C1 segment of cervical spinal cord (tissue), 14 donors: ENCODE measurements around the gene NME4.
A peak's percentile ranks its signal among the peaks of the same experiment; 100 is the strongest.

Experiments used
- DNase-seq, 14 donors: peaks; one replicate each; lab custom pipeline; 2025; lab: John Stamatoyannopoulos, UW

NME4 gene

DNA sequence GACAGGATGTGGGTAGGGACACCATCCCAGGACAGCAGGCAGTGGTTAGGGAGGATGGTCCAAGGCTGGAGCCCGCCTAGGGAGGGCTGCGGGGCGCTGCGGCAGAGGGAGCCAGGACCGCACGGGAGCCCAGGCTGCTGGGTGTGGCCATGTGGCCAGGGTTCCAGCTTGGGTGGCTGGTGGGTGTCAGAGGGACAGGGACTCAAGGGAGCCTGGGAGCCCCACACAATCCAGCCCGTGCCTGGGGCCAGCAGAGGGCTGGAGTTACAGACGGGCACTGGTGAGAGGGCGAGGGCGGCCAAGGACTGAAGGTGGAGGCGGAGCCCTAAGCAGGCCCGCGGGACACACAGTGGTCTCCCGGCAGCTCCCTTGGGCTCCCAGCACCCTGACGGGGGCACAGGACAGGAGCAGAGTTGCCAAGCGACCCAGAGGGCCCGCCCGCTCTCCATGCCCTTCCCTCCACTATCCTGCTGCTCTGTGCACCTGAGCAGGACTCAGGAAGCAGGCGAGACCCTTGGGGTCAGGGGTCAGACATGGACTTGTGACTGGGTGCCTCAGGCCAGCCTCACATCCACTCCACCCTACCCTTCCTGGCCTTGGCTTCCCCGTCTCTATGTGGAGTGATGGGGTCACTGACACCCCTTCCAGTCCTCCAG lies 33.8 kb upstream of the NME4 start:
- DNase-seq = no peak

DNA sequence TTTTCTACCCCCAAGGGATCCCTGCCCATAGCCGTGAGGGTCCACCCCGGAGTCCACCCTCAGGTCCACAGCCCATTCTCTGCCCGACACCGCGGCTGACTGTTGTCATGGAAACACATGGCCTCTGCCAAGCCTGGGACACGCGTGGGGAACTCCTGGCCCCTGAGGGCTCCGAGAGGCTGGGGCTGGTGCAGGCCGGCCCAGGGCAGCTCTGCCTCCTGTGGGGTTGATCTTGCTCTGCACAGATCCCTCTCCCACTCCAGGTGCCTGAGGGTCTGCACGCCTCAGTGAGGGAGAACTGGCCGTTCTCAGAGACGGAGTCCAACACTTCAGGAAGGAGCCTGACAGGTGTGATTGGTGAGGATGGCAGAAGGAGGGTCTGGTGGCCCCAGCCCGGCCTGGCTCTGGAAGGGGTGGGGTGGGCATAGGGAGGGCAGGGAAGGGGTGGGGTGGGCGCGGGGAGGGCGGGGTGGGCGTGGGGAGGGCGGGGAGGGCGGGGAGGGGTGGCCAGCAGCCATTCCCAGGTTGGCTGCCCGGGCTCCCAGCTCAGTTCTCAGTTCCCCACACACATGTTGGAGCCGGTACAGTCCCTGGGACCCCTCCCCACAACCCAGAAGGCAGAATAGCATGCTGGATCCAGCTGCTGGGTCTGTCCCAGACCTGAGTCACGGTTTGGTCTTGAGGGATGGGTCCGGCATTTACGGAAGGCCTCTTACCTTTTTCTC lies 33.1 kb upstream of the NME4 start:
- no peak for DNase-seq

DNA sequence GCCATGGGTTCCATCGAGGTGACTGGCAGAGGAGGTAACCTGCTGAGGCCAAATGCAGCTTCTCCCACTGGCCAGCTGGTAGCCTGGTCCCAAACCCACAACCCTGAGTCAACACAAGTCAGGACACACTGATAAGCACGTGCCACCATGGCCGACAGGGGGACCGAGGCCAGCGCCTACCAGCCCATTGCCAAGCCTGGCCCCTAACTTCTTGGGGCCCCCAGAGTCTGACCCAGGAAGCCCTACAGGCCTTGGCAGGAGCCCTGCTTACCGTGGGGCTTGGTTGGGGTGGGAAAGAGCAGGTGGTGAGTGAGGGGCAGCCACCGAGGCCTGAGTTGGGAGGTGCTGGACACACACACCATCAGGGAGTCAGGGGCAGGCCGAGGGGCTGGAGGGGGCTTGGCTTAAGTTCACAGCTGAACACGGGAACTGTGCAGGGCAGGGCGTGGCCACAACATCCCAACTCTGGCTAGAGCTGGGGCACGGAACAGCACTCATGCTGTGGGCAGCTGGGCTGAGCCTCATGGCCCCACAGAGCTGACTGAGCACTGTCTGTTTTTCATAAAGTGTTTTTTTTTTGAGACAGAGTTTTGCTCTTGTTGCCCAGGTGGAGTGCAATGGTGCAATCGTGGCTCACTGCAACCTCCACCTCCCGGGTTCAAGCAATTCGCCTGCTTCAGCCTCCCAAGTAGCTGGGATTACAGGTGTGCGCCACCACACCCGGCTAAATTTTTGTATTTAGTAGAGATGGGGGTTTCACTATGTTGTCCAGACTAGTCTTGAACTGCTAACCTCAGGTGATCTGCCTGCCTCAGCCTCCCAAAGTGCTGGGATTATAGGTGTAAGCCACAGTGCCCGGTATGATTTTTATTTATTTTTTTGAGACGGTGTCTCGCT lies 32.2 kb upstream of the NME4 start:
- no peak for DNase-seq

- no peak for DNase-seq
Observed at GRCh38 chr16:366476-366875, 30.5 kb upstream of the NME4 start.

GRCh38 chr16:367333-367903 lies 29.6 kb upstream of the NME4 start:
- DNase-seq = no peak

GRCh38 chr16:368388-369158 lies 28.4 kb upstream of the NME4 start:
- no peak for DNase-seq

- DNase-seq = no peak
Observed at GRCh38 chr16:369275-369865, 27.6 kb upstream of the NME4 start.

DNA sequence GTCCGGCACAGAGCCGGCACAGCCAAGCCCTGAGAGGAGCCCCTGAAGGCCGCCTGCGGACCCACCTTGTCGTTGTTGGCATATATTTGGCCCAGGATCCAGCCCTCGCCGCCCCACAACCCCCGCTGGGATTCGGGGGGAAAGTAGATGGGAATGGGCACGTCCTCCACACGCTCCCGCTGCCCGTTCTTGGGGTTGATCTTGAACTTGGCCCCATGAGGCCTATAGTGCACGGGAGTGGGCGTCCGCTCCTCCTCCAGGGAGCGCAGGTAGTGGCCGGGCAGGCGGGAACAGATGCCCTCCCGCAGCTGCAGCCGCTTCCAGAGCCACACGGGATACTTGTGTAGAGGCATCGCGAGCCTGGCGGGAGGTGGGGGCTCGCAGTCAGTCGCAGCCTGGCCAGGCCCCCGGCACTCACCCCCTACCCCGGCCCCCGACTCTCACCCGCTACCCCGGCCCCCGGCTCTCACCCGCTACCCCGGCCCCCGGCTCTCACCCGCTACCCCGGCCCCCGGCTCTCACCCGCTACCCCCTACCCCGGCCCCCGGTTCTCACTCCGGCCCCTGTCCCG lies 27.0 kb upstream of the NME4 start:
- DNase-seq = no peak

GRCh38 chr16:370443-370842 lies 26.6 kb upstream of the NME4 start, which contains the start of gene MRPL28:
MRPL28 (minus strand) TSS chr16:370538; CDS start chr16:370218, 320 bp downstream.
- peak; percentile 31 to 90 (median 80) for DNase-seq

DNA sequence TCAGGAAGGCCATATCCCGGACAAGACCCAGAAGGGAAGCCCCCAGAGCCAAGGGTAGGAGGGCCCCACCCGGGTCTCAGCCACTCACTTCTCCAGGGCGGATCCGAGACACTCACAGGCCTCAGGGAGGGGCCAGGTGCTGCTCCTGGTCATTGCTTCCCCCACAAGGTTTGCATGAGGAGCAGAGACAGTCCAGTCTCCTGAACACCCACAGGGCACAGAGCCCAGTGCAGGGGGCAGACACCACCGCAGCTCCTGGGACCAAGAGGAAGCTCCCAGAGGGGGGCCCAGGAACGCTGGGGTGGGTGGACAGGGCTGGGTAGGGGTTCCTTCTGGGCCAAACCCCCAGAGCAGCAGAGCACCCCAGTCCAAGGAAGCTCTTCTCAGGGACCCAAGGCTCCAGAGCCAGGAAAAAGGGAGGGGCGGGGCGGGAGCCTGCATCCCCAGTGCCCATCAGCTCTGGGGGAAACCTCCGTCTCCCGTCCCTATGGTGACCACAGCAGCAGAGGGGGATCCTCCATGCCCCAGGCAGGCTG lies 26.0 kb upstream of the NME4 start:
- DNase-seq = no peak

GRCh38 chr16:371515-372301 lies 25.3 kb upstream of the NME4 start:
- no peak for DNase-seq

DNA sequence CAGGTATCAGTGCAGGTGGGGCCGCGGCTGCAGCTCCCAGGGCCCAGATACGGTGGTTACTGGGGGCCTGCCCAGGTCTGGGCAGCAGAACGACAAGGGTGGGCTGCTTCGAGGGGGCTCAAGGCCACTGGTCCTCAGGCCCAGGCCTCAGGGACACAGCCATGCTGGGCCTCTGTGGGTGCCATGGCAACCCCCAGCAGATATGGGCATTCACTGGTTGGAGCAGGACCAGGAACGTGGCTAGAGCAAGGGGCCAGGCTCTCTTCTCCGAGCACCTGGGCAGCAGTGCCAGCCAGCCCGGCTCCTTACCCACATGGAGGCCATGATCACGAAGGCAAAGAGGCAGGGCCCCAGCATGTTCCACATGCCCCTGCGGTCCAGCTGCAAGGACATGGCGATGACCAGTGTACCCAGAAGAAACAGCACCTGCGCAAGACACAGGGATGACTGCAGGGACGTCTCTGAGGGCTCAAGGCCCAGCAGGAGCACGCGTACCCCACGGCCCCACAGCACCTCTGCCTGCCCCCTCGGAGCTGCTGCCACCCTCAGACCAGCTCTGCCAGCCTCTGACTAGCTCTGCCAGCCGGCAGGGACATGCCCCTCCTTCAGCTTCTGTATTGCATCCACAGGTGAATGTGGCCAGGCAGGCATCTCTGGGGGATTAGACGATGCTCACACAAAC lies 24.6 kb upstream of the NME4 start:
- DNase-seq = no peak

- no peak for DNase-seq
Observed at GRCh38 chr16:373020-373598, 23.9 kb upstream of the NME4 start.

DNA sequence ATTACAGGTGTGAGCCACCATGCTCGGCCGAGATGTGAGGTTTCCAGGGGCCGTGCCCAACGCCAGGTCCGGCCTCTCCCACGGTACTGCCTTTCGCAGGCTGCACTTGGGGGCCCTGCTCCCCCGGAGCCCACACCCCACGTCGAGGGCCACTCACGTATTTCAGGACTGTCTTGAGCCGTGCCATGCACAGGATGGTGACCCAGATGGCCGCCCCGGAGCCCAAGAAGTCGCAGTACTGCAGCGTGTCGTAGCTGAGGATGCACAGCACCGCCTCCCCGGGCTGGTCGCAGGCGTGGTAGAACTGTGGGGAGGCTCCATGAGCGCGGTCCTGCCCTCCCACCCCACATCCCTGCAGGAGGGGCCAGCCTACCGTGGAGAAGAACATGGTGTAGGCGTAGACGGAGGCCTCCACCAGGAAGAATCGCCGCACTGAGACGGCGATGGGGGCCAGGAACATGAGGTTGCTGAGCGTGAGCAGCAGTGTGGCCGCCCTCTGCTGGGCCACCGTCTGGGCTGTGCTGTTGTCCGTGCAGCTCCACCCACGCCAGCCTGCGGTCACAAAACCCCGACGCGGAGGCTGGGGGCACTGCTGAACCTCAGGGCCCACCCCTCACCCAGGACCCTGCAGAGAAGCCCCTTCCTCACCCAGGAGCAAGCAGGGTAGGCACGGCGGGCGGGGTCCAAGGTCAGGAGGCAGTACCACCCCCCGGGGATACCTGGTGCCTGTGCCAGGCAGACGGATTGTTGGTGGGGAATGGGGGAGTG lies 23.0 kb upstream of the NME4 start:
- DNase-seq = no peak

DNA sequence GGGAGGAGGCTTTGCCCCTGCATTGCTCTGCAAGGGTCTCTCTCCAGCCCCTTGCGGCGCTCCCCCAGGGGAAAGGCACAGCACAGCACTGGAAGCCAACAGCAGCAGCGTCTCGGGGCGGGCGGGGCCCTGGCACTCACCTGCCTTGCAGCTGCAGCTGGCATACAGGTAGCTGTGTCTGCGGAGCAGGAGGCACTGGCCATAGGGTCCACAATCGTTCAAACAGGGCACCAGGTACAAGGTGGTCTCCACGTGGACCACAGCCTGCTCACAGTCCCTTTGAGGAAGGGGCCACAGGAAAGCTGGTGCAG lies 22.4 kb upstream of the NME4 start:
- DNase-seq = no peak

- DNase-seq = no peak
Observed at GRCh38 chr16:375212-375611, 21.8 kb upstream of the NME4 start.

DNA sequence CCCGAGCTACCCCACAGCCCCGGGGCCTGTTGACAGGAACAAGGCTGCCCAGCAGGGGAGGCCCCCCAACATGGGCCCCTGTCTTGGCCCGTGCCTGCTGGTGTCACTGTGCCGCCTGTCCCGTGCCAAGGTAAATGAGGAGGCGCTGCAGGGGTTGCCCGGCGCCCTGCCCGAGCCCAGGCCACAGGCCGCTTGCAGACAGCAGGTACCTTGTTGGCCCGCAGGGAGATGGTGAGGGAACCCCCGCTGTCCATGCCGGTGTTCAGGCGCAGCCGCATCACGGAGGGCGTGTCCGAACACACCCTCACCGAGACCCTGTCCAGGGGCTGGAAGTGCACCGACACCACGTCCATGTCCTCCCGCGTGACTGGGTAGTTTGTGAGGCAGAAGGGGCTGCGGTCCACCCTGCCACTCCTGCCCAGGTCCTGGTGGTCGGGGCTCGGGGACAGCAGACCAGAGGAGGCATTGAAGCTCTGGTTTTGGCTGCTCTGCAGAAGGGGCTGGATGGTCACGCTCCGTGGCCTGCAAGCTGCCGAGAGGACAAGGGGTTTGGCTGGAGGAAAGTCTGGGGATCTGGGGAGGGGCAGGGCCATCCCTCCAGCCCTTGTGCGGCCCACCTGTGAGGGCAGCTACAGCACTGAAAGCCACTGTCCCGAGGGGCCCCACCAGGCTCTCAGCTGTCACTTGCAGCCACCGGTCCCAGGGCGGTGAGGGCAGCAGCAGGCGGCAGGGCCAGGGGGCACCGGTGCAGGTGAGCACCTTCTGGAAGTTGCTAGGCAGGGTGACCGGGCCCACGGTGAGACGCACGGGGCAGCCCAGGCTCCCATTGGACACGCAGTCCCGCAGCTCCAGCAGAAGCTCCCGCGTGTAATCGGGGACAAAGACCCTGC lies 20.8 kb upstream of the NME4 start:
- no peak for DNase-seq
